Activated CD8-positive, alpha-beta memory T cell treated with anti-CD3 and anti-CD28 coated beads for 24 hours (primary cell): ENCODE measurements around the gene TRABD2A.
"Not testable (repeated sequence)": the region's sequence is repeated elsewhere in the genome, so short reads cannot be mapped to it uniquely, and the experiment has no call there.

Experiments
- DNase-seq: peaks from one replicate; pipeline ENCODE4 v3.0.0-alpha.2; 2020

TRABD2A gene

DNA sequence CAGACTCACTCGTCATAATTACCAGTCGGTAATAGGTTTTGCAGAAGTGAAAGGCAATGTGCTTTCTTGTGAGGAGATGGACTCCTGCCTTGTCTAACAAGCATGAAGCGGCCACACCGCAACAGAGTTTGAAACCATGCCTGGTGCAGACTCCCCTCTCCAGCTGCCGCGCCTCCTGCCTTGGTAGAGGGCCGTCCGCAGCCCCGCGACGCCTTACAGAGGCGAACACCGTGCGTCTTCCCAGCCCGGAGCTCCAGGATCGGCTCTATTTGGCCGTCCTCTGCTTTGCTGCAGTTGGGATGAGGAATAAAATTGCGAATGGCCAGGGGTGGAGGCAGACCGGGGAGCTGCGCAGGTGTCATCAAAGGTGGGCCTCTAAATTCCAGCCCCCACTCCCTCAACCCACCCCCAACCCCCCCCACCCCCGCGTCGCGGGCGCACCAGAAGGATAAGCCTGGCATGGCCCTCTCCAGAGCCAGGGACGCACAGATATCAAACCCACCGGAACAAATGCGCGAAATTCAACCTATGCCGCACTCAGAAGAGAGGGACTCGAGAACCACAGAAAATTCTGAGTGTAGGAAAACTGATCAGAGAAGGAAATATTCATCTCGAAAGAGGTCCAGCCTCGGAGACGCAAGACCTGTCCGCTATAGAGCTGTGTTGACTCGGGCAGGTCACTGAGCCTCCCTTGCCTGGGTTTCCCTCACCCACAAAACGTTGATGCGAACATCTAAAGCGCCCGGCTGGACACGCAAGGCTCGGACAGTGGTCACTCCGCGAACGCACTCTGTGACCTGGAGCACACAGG, 1.1 kb downstream of the TRABD2A start:
- peak; percentile 75 for DNase-seq

DNA sequence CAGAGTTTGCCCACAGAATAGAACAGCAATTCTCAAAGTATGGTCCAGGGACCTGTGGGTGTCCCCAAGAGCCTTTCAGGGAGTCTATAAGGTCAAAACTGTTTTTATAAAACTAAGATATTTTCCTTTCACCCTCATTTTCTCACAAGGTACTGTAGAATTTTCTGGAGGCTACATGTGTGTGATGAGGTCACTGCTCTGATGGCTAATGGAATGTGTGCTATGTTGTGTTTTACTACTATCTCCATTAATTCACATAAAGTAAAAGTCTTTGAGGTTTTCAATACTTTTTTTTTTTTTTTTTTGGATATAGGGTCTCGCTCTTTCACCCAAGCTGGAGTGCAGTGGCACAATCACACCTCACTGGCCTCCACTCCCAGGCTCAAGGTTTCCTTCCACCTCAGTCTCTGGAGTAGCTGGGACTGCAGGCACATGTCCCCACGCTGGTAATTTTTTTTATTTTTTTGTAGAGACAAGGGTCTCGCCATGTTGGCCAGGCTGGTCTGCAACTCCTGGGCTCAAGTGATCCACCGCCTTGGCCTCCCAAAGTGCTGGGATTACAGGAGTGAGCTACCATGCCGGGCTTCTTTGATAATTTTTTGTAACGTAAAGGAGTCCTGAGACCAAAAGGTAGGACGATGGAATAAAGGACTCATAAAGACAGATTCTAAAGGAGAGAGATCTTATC, 1.8 kb downstream of the TRABD2A start:
- peak; percentile 59 for DNase-seq

DNA sequence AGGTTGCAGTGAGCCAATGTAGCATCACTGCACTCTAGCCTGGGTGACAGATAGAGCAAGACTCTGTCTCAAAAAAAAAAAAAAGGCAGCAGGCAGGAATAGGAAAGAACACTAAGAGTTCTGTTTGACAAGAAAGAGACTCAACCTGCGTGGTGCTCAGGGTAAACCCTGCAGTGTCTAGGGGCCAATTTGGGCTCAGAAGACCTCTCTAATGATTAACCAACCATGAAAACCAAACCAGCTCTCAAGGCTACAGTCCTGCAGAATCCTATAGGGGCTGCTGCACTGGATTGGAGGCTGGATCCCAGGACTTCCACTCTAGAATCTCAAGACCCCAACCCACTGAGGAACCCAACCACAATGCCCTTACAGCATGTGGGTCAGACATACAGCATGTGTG, 2.4 kb downstream of the TRABD2A start:
- DNase-seq, result peak; percentile 64

DNA sequence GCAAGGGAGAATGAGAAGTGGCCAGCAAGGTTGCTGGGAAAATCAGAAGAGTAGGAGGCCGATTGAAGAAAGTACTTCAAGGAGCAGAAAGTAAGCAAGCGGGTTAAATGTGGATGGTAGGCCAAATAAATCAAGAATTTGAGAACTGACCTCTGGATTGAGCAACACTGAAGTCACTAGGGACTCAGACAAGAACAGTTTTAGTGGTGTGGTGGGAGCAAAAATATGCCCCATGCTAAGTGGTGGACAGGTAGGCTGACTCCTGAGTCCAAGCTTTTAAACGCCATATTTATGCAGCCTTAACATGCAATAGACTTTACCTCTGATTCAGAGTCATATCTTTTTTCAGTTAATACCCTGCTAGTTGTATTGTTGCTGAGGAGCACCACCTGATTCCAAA, 4.5 kb downstream of the TRABD2A start:
- peak; percentile 42 for DNase-seq

DNA sequence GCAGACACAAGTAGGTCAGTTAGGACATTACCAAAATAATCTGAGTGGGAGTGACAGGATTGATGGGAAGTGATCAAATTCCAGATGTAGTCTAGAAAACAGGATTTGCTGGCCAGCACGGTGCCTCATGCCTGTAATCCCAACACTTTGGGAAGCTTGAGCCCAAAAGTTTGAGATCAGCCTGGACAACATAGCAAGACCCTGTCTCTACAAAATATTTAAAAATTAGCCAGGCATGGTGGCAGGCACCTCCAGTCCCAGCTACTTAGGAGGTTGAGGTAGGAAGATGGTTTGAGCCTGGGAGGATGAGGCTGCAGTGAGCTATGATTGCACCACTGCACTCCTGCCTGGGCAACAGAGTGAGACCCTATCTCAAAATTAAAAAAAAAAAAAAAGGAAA, 5.3 kb downstream of the TRABD2A start:
- DNase-seq, result not testable (repeated sequence)

DNA sequence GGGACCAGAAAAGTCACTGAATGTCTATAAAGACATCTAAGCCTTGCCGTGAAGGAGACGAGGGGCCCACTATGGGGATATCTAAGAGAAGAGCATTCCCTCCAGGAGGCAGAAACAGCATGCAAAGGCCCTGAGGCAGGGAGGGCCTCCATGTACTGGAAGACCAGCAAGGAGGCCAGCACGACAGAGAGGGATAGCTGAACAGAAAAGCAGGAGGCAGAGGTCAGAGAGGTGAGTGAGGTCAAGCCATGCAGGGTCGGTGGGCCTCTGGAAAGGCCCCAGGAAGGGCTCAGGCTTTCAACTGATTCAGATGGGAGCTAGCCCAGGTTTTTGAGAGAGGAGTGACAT, 5.7 kb downstream of the TRABD2A start:
- DNase-seq, result peak; percentile 60

DNA sequence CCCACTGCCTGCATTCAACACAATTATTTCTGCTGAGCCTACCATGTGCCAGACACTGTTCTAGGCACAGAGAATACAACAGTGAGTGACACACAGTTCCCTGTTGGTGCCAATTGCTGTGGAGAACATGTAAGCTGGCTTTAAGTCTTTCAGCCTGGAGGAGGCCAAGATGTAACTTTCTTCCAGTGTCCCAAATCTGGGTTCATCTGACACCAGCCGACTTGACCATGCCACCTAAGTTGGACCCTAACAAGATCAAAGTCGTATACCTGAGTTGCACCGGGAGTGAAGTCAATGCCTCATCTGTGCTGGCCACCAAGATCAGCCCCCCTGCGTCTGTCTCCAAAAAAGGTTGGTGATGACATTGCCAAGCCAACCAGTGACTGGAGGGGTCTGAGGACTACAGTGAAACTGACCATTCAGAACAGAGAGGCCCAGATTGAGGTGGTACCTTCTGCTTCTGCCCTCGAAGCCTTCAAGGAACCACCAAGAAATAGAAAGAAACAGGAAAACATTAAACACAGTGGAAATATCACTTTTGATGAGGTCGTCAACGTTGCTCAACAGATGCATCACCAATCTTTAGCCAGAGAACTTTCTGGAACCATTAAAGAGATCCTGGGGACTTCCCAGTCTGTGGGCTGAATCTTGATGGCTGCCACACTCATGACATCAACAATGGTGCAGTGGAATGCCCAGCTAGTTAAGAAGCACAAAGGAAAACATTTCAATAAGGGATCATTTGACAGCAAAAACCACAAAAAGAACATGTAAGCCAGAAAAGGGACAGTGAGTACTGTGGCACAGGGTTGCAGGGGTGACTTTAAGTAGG, 6.3 kb downstream of the TRABD2A start:
- peak; percentile 57 for DNase-seq

DNA sequence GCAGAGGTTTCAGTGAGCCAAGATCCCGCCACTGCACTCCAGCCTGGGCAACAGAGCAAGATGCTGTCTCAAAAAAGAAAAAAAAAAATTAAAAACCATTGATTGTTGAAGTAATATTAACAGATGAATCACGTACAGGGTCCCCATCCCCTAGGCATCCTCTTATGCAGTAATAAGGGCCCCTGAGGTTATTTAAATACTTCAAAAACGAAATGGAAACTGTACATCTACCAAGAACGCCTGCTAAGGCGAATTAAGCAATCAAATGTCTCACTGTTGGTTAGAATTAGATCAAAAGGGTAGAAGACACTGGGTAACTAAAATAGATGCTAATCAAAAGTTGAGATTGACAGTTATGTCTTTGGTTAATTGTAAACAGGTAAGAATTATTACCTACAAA, 7.5 kb downstream of the TRABD2A start:
- DNase-seq, result peak; percentile 53

DNA sequence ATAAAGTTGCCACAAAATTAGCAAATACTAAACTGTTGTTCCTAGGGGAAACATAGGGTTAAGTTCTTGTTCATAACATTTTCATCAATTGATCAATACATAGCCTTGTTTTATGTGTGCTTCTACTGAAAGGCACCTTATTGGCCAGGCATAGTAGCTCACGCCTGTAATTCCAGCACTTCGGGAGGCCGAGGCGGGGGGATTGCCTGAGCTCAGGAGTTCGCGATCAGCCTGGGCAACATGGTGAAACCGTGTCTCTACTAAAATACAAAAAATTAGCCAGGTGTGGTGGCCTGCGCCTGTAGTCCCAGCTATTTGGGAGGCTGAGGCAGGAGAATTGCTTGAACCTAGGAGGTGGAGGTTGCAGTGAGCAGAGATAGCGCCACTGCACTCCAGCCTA, 8.2 kb downstream of the TRABD2A start:
- not testable (repeated sequence) for DNase-seq

DNA sequence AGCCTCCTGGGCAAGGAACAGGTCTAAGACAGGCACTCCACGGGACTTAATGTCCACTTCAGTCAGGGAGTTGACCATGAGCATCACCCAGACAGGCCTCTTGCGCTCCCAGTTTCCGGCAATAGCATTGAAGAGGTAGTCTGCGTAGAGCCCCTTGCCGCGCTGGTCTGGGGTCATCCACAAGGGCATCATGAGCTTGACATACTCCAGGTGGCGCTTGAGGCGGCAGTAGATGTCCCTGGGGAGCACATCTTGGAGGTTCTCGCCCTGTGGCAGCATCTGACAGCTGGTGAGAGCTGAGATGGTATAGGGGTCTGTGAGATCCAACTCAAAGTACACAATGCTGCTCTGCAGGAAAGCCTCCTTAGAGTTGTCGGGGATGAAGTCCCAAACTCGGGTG, 10.6 kb downstream of the TRABD2A start:
- peak; percentile 57 for DNase-seq

DNA sequence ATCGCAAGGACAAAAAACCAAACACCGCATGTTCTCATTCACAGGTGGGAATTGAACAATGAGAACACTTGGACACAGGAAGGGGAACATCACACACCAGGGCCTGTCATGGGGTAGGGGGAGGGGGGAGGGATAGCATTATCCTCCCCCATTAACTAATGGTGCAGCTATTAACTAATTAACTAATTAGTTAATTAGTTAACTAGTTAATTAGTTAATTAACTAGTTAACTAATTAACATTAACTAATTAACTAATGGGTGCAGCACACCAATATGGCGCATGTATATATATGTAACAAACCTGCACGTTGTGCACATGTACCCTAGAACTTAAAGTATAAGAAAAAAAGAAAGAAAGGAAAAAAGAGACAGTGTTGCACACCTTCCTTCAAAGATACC, 12.6 kb downstream of the TRABD2A start:
- DNase-seq, result not testable (repeated sequence)

DNA sequence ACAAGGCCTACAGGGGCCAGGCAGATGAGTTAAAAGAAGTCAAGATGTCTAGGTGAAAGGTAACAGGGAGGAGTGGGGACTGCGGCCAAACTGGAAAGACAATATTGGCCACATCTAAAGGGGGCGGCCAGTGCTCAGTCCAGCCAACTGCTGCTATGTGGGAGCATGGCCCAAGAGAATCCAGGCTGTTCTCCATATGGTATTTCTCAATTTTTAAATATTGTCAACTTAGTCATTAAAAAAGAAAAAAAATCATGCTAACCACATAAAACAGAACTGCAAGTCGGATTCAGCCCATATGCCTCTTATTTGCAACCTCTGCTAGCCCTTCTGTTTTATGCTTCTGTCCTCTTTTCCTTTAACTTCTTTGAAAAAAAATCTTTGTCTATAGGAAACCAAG, 14.8 kb downstream of the TRABD2A start:
- no peak for DNase-seq

DNA sequence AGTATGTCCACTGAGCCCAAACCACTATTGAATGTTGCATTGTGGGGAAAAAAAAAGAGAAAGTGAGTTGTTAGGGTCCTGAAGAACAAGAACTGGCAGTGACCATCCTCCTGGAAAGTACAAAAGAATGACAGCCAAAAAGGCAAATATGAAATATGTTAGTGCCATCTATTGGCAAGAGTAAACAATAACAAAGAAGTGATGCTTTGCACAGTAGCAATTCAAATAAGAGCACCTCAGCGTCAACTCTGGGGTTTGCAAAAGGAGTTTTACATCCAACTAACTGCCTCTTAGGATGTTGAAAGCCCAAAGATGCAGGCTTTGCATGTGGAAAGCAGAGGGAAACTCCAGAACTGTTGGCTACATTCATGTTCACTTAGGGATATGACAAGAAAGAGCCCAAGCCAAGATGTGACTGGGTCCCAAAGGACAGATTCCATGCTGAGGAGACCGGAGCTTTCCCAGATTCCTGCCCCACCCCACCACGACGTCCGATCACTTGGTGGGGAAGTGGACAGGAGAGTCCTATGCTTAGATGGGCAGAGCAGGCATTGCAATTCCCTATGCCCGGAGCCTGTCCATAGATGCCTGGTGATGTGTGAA, 15.6 kb downstream of the TRABD2A start:
- no peak for DNase-seq

DNA sequence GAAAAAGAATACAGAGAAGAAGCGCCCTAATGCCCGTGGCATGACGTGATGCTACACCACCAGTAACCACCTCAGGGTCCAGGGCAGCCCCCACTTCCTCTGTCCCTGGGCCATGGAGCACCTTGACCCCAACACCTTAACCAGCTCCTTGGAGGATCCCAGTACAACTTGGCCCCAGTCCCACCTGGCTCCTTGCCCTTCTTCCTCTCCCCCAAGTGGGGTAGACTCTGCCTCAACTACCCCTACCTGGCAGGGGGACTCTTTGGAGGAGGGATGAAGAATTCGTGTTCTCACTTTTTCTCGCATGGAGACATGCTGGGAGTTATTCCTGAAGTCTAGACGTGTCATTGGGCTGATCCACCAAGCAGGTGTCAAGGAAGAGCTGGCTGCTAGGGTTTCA, 18.9 kb downstream of the TRABD2A start:
- DNase-seq, result no peak

DNA sequence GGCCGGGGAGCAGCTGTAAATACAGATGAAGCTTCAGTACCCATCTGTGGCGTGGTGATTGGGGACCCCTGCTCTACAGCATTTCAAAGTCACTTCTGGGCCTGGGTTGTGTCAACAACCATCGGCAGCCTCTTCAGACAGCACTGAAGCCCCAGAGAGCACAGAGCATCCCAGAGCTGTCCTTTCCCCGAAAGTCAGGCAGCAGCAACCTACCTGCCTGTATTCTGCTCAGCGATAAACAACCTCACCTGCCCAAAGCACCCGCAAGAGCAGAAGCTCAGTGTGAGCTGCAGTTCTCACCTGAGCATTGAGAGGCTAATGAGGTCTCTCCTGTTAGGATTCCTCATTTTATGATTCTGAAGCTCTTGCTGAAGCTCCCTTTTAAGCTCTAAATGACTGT, 19.3 kb downstream of the TRABD2A start:
- no peak for DNase-seq

DNA sequence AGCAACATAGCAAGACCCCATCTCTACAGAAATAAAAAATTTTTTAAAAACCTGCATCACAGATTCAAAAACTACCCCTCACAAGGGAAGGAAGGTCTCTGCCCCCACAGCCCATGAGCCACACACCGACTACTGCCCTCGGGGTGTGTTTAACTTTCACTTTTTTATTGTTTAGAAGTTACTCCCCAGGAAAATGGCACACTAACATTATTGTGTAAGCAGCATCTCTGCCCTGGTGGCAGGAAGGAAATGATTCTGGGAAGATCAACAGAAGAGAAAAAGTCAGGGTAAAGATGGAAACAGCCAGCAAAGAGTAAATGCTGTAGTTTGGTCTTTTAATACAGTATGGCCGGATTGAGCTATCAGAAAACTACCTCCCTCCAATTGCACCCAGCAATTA, 21.9 kb downstream of the TRABD2A start:
- peak; percentile 41 for DNase-seq

DNA sequence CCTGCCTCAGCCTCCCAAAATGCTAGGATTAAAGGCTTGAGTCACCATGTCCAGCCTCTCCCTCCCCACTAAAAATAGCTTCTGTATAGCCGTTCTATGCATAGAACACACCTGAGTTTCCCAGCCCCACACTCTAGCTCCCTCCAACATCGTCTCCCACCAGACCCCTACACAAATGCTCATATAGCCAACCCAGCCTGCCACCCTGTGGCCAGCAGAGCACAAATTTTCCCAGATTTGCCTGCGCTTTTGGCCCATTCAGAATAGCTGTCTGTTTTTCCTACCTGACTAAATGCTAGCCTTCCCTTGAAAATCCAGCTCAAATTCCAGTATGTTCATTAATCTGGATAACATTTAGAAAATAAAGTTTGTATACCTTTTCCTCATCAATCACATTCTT, 22.8 kb downstream of the TRABD2A start:
- peak; percentile 51 for DNase-seq

DNA sequence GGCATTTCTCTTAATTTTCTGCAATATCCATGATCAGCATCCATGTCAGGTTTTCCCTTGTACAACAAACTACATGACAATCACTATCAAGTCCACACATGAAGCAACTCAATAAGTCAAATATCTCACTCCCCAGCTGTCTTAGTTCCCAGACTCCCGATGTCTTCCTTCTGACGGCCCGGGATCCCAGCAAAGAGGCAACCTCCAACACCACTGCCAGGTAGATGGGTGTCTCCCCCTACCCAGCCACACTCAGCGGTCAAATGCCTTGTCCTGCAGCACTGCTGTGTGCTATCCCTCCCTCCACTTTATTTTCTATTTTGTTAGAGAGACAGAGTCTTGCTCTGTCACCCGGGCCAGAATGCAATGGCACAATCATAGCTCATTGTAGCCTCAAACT, 23.3 kb downstream of the TRABD2A start:
- DNase-seq, result peak; percentile 50

DNA sequence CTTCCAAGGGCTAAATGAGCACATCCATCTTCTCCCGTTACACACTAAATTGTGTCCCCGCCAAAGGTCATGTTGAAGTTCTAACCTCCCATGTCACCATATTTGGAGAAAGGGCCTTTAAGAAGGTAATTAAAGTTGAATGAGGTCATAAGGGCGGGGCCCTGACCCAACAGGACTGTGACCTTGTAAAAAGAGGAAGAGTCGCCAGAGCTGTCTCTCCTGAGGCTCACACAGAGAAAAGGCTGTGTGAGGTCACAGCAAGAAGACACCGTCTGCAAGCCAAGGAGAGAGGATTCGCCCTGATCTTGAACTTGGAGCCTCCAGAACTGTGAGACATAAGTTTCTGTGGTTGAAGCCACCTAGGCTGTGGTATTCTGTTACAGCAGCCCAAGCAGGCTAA, 24.1 kb downstream of the TRABD2A start:
- peak; percentile 72 for DNase-seq

DNA sequence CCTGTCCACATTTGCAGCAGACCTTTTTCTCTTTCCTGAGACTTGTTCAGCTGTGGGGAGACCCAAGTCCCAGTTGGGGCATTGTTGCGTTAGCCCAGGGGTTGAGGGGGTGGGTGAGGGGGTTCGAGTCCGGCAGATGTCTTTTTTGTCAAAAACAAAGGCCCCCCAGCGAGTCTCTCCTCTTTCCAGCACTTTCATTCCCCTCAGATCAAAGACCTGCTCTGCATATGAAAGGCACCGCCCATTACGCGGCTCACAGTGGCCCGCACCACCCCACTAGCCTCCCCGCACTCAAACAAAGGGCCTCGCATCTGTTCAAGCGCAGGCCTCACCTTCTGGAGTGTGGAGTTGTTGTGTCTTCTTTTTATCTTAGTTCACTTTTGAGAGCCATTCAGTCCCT, 25.2 kb downstream of the TRABD2A start:
- peak; percentile 61 for DNase-seq

DNA sequence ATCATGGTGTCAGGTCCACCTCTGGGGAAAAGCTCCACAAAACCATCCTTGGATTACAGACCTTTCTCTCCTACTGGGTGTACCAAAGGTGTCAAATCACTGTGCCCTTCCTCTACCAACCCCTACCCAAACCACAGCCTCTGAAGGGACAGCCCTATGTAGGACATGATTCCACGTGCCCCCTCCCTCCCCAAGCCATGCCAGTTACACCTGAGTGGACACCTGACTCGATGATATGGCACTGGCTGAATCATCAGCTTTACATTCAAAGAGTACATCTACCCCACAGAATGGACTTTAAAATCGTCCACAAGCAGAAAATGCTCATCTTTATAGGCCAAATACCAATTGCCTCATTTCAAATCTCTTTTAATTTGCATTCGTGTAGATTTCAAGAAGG, 26.0 kb downstream of the TRABD2A start:
- DNase-seq, result peak; percentile 56

DNA sequence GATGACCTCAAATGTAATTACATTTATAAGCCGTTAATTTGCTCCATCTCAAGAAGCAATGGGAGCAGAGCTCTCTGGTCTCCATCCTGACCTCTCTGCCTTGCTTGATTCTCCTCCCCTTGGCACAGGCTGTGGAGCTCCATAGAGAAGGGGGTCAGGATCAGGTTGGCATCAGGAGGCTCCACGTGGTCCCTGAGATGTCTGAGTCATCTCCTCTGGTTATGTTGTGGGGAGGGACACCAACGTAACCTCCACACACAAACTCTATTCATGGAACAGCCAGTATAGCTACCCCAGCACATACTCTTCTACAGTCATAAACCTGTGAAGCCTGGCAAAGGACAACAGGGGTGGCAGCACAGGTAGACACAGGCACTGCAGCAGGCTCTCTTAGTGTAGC, 29.0 kb downstream of the TRABD2A start:
- peak; percentile 56 for DNase-seq

DNA sequence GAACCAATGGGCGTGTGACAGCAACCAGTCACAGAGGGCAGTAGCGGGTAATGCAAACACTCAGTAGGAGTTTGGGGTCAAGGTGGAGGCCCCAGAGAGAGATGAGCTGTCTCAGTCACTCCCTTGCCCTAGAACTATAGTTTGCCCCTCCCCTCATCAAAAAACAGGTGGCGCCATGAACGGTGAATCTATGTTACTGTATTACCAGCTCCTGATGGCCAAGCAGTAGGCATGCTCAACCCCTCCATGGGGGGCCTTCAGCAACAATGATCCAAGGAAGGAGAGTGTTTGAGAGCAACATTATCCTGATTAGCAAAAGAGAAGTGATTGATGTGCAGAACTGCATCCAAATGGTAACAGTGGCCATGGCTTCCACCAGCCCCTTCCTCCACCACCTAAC, 30.4 kb downstream of the TRABD2A start:
- DNase-seq, result peak; percentile 54
